ENCODE data around the gene KSR2.

- TF ChIP-seq CTCF (IDR thresholded peaks at IDR 0.05) = no peak
- no peak for TF ChIP-seq POLR2AphosphoS5 (IDR thresholded peaks at IDR 0.05)
- TF ChIP-seq POLR2A (IDR thresholded peaks at IDR 0.05) = no peak
Observed at GRCh38 chr12:117572755-117573154, 396.0 kb downstream of the KSR2 start.
